Measurements from ENCODE around the gene GPX2. TPM values are rescaled to one million over a fixed set of nuclear protein-coding genes. Genes with fewer than 3 reads are reported as not detected.

GPX2 gene
- total RNA-seq, 1 donor from 2014 or later: not detected

GRCh38 chr14:64912261-64912660 lies 30.3 kb downstream of the GPX2 start:
- TF ChIP-seq CTCF (IDR thresholded peaks at IDR 0.05): no peak
- Histone ChIP-seq H3K27me3 (ENCODE audit: low read depth) (no peaks in the 10 kb centered on the region), H3K36me3 (no peaks in the 10 kb centered on the region), H3K27ac (no peak overlapping the region), H3K4me3 (no peak overlapping the region), H3K4me1 (peaks cover 24% of the 10 kb centered on the region), H3K9me3 (no peaks in the 10 kb centered on the region)
- intact Hi-C loops (cut with DNase I): no loop called here
- no peak for ATAC-seq
- DNase-seq: no peak

GRCh38 chr14:64910847-64911495 lies 31.6 kb downstream of the GPX2 start:
- Histone ChIP-seq H3K4me1 (peaks cover 14% of the 10 kb centered on the region), H3K27me3 (ENCODE audit: low read depth) (no peaks in the 10 kb centered on the region), H3K27ac (no peak overlapping the region), H3K36me3 (no peaks in the 10 kb centered on the region), H3K9me3 (no peaks in the 10 kb centered on the region), H3K4me3 (no peak overlapping the region)
- TF ChIP-seq CTCF (IDR thresholded peaks at IDR 0.05): peak; percentile 36
- ATAC-seq: no peak
- DNase-seq: no peak
- intact Hi-C loops (cut with DNase I): no loop called here

GRCh38 chr14:64906022-64906421 lies 36.5 kb downstream of the GPX2 start:
- H3K27ac ChIP-seq: no peak overlapping the region

GRCh38 chr14:64899958-64900357 lies 42.6 kb downstream of the GPX2 start:
- Histone ChIP-seq H3K9me3 (no peaks in the 10 kb centered on the region), H3K4me1 (no peaks in the 10 kb centered on the region), H3K4me3 (no peak overlapping the region), H3K27me3 (ENCODE audit: low read depth) (peaks cover 5% of the 10 kb centered on the region), H3K36me3 (no peaks in the 10 kb centered on the region), H3K27ac (no peak overlapping the region)
- DNase-seq (no peak), ATAC-seq (peak in 1 of 2 donors; percentile 52)
- intact Hi-C loops (cut with DNase I): no loop called here
- TF ChIP-seq CTCF (IDR thresholded peaks at IDR 0.05): no peak

More at GRCh38 chr14:64906022-64906421, 36.5 kb downstream of the GPX2 start:
- DNase-seq (no peak), ATAC-seq (no peak)
- H3K4me3 ChIP-seq: no peak overlapping the region
- no peaks in the 10 kb centered on the region for H3K9me3 ChIP-seq
- H3K36me3 ChIP-seq: no peaks in the 10 kb centered on the region
- H3K27me3 ChIP-seq (ENCODE audit: low read depth): no peaks in the 10 kb centered on the region
- TF ChIP-seq CTCF (IDR thresholded peaks at IDR 0.05): no peak
- intact Hi-C loops (cut with DNase I): no loop called here
- H3K4me1 ChIP-seq: no peaks in the 10 kb centered on the region

GRCh38 chr14:64891839-64892375 lies 50.6 kb downstream of the GPX2 start:
- no peaks in the 10 kb centered on the region for H3K27me3 ChIP-seq (ENCODE audit: low read depth)
- H3K4me1 ChIP-seq: no peaks in the 10 kb centered on the region
- H3K27ac ChIP-seq: no peak overlapping the region
- peak; percentile 76 to 80 for ATAC-seq
- H3K4me3 ChIP-seq: no peak overlapping the region
- no peaks in the 10 kb centered on the region for H3K9me3 ChIP-seq
- no peaks in the 10 kb centered on the region for H3K36me3 ChIP-seq
- peak; percentile 61 for TF ChIP-seq CTCF (IDR thresholded peaks at IDR 0.05)
- intact Hi-C loops (cut with DNase I): no loop called here
- DNase-seq: no peak
